ENCODE data around the gene PRKAR1A.
"Not testable (repeated sequence)": the region's sequence is repeated elsewhere in the genome, so short reads cannot be mapped to it uniquely, and the experiment has no call there.

The PRKAR1A gene

GRCh38 chr17:68512247-68512959, at the start of gene PRKAR1A:
Gene PRKAR1A (plus strand): TSS chr17:68512430. CDS start chr17:68515400, 2,970 bp downstream.
- peak; percentile 91 for FAIRE-seq

GRCh38 chr17:68463211-68464019, 48.8 kb upstream of the PRKAR1A start:
- no peak for DNase-seq (ENCODE audit: insufficient read length, low spot score)
- no peak for FAIRE-seq

More at GRCh38 chr17:68512247-68512959, at the start of gene PRKAR1A:
- DNase-seq (ENCODE audit: insufficient read length, low spot score): peak; percentile 99

DNA sequence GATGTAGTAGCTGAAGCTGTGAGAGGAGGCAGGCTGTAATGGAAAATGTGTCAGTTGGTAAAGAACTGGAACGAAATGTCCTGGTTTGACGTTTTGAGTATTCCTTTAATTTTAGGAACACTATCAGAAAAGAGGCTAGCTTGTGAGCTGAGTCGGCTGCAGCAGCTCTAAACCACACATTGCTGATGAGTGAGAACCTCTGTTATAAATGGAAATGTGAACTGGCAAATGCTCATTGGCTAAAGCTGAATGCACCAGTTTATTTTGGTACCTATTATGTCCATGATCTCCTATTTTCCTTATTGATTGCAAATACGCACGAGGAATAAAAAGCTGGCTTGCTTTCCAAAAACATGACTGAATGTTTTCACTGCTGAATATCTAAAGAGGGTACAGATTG, 43.9 kb upstream of the PRKAR1A start:
- DNase-seq (ENCODE audit: insufficient read length, low spot score) (no peak), FAIRE-seq (no peak)

GRCh38 chr17:68468788-68469187, 43.4 kb upstream of the PRKAR1A start:
- FAIRE-seq (no peak), DNase-seq (ENCODE audit: insufficient read length, low spot score) (peak; percentile 24)

GRCh38 chr17:68470961-68471360, 41.3 kb upstream of the PRKAR1A start:
- DNase-seq (ENCODE audit: insufficient read length, low spot score) (no peak), FAIRE-seq (no peak)

DNA sequence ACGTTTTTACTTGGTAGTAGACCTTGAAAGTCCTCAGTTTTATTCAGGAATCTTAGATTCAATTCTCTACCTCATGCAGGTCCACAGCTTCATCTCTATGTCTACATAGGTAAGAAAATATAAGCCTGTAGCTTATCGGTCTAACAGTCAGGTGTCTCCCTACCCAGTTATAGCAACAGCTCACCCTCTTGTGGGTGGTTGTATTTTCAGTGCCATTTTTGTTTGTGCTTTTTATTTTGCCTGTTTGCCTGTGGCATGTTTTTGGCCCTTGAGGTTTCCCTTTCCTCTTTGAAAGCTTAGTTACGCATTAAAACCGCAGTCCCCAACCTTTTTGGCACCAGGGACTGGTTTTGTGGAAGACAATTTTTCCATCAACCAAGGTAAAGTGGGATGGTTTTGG, 31.3 kb upstream of the PRKAR1A start:
- FAIRE-seq: no peak
- DNase-seq (ENCODE audit: insufficient read length, low spot score): no peak

- FAIRE-seq (no peak), DNase-seq (ENCODE audit: insufficient read length, low spot score) (no peak)
Measured at GRCh38 chr17:68482576-68483041, 29.6 kb upstream of the PRKAR1A start.

DNA sequence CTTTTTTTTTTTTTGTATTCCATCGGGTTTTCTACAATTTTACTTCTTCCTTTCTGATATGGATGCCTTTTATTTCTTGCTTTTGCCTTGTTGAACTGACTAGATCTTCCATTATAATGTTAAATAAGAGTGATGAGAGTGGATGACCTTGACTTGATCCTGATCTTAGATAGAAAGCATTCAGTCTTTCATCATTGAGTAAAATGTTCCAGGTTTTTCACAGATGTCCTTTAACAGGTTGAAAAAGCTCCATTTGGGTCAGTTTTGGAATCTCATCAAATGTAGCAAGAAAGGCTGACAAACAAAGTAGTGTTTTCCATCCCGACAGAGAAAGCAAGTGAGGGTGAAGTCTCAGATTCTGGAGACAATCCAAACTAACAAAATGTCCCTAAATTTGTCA, 27.8 kb upstream of the PRKAR1A start:
- FAIRE-seq (no peak), DNase-seq (ENCODE audit: insufficient read length, low spot score) (no peak)

DNA sequence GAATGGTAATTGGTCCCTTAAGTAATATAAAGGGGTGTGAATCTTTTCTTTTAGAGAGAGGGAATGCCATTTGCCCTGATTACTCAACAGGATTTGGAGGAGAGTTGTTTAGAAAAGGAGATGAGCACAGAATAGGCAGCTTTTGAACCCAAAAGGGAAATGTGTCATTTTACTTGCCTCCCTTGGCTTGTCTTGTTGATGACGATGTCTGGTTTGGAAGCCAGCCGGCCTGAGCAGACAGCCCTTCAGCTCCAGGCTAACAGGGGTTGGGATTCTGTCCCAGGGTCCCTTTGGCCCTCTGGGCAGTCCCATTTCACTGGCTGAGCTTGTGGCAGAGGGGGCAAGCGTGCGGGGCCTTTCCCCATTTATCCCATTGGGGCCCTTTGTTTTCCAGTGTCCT, 22.3 kb upstream of the PRKAR1A start:
- DNase-seq (ENCODE audit: insufficient read length, low spot score): no peak
- no peak for FAIRE-seq

DNA sequence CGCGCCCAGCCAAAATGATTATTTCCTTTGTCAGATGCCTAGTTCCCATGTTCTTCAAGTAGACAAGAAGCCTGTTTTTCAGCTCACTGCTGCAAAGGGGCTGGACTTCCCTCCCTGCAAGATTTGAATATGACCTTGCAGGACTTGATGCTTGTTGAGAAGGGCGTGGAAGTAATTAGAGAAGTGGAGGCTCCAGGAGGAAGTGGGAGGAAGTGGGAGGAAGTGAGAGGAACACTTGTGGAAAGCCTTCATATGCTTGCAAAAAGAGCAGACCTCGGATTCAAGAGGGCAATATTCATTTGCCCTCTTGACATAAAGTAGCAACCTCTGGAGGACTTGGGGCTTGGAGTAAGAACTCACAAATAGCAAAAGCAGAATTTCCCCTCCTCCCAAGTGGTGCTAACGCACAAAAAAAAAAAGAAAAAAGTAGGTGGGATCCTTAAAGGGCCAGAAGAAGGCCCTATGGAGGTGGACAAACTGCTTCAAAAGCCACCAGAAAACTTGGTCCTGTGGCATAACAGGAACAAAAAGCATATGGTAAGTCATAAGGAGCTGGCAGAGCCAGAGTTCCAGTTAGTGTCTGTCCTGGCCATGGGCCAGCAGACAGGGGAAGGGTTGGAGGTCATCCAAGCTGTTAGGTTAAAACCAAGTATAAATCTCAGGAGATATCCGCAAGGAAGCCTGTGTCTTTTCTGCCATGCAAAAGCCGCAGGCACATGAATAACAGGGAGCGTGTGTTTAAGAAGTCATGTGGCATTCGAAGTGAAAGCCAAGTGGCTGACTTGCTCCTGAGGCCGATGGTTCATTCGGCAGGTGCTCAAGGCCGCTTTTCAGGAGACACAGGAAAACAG, 20.6 kb upstream of the PRKAR1A start:
- DNase-seq (ENCODE audit: insufficient read length, low spot score): no peak
- FAIRE-seq: no peak

DNA sequence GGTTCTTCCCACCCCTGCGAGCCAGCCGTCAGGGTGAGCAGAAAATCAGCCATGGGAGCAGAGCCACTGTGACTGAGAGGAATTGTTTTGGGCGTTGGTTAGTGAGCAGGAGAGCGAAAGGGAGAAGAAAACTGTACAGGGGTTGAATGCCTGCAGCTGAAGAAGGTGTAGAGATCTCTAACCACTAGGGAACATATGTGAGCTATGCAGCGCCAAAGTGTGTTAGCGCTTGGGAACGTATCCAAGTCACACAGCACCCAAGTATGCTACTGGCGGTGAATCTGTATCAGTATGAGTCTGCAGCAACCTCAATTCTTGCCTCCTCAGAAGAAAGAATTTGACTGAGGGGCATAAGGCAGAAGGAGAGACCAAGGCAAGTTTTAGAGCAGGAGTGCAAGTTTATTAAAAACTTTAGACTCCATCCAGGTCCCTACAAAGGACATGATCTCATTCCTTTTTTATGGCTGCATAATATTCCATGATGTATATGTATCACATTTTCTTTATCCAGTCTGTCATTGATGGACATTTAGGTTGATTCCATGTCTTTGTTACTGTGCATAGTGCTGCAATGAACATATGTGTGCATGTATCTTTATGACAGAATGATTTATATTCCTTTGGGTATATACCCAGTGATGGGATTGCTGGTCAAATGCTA, 19.7 kb upstream of the PRKAR1A start:
- FAIRE-seq: not testable (repeated sequence)

DNA sequence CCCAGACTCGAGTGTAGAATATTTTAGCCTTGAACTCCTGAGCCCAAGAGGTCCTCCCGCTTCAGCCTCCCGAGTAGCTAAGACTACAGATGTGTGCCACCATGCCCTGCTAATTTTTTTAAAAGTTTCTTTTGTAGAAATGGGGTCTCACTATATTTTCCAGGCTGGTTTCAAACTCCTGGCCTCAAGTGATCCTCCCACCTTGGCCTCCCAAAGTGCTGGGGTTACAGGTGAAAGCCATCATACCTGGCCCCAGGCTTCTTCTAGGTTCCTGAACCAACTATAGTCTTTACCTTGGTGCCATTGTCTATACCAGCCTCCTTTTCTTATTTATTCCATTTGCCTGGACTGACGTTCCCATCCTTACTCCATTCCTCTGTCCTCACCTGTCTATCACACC, 17.1 kb upstream of the PRKAR1A start:
- FAIRE-seq (no peak), DNase-seq (ENCODE audit: insufficient read length, low spot score) (no peak)

More for the DNA sequence above, 19.7 kb upstream of the PRKAR1A start:
- not testable (repeated sequence) for DNase-seq (ENCODE audit: insufficient read length, low spot score)

GRCh38 chr17:68497885-68498319, 14.3 kb upstream of the PRKAR1A start:
- DNase-seq (ENCODE audit: insufficient read length, low spot score) (no peak), FAIRE-seq (no peak)

DNA sequence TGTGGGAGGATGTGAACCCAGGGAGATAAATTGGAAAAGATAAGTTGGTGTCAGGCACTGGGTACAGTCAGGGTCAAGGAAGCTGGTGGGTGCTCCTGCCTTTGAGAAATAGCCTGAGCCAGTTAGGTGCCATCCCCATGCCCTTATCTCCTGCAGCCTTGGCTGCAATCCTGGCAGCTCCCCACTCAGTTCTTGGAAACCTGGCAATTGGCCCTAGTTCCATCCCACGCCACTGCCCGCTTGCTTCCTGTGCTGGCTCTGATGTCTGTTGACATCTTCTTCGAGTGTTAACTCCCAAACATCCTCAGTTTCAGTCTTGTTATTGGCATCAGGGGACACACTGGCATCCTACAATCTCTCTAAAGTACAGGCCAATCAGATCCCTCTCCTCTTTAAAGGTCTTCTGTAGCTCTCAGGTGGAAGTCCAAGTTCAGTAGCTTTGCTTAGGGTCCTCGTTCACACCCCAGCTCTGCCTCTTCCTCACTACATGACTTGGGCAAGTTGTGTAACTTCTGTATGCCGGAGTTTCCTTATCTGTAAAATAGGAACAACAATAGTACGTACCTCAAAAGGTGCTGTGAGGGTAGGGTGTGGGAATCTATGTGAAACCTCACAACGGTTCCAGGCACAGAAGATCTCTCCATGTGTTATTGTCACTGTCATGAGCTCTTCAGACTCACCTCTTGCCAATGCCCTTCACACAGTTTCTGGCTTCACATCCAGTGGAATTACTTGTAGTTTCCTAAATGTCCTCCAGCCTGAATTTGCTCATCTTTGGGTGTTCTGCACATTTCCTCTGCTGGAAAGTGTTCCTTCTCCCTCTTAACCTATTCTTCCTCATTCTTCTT, 13.5 kb upstream of the PRKAR1A start:
- DNase-seq (ENCODE audit: insufficient read length, low spot score): no peak
- no peak for FAIRE-seq

GRCh38 chr17:68499587-68499986, 12.6 kb upstream of the PRKAR1A start:
- DNase-seq (ENCODE audit: insufficient read length, low spot score) (no peak), FAIRE-seq (no peak)

DNA sequence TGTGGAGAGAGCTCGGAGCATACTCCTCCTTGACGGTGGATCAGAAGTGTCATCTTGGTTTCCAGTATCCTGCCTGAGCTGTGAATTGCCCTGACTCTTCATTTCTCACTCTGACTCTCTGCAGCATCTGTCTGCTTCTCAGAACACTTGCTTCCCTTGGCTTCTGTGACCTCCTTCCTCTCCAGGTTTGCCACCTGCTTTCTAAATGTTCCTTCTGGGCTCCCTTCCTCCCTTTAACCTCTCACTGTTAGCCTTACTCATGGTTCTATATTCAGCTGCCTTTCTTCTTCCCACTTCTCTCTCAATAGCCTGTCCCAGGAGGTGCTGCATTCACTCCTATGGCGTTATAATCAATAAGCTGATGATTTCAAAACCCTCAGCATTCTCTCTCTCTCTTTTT, 11.2 kb upstream of the PRKAR1A start:
- DNase-seq (ENCODE audit: insufficient read length, low spot score) (no peak), FAIRE-seq (no peak)

GRCh38 chr17:68505951-68506350, 6.3 kb upstream of the PRKAR1A start:
- DNase-seq (ENCODE audit: insufficient read length, low spot score) (no peak), FAIRE-seq (no peak)

- no peak for FAIRE-seq
Measured at GRCh38 chr17:68507576-68507975, 4.7 kb upstream of the PRKAR1A start.

More at GRCh38 chr17:68507576-68507975, 4.7 kb upstream of the PRKAR1A start:
- no peak for DNase-seq (ENCODE audit: insufficient read length, low spot score)
